Liver (tissue), 9 donors: ENCODE results near the gene RASSF7. TPM values are rescaled to one million over a fixed set of nuclear protein-coding genes. Genes with fewer than 3 reads are reported as not detected.

Source experiments
- DNase-seq: peaks from one replicate; pipeline ENCODE4 v3.0.0-alpha.2; 2017; ENCODE audit warnings: low spot score
- H3K27ac ChIP-seq, 2 donors: one replicate each; pipeline ENCODE4 v1.7.0; 2013; ENCODE audit warnings: inconsistent platforms in 2 of 2, low read length in 2 of 2, control low read depth in 1 of 2, low read depth in 1 of 2, mild to moderate bottlenecking in 1 of 2
- H3K27me3 ChIP-seq, 4 donors: one replicate each; pipeline versions ENCODE4 v1.6.1 to v1.7.0; 2013; ENCODE audit warnings: low read length in 3 of 4, inconsistent platforms in 1 of 4, mild to moderate bottlenecking in 1 of 4, moderate library complexity in 1 of 4; ENCODE audit not compliant: control insufficient read depth in 4 of 4, insufficient read depth in 4 of 4
- H3K36me3 ChIP-seq, 4 donors: one replicate each; pipeline versions ENCODE4 v1.6.1 to v1.7.0; 2013; ENCODE audit warnings: low read length in 3 of 4, mild to moderate bottlenecking in 3 of 4, low read depth in 1 of 4, moderate library complexity in 1 of 4; ENCODE audit not compliant: control insufficient read depth in 4 of 4, insufficient read depth in 3 of 4
- H3K4me1 ChIP-seq, 4 donors: one replicate each; pipeline versions ENCODE4 v1.6.1 to v1.7.0; 2013; ENCODE audit warnings: low read length in 3 of 4, mild to moderate bottlenecking in 3 of 4, moderate library complexity in 1 of 4; ENCODE audit not compliant: control insufficient read depth in 4 of 4, insufficient read depth in 4 of 4
- H3K4me3 ChIP-seq, 3 donors: one replicate each; pipeline versions ENCODE4 v1.6.1 to v1.7.0; 2013; ENCODE audit warnings: low read length in 3 of 3, control low read depth in 1 of 3, low read depth in 1 of 3, mild to moderate bottlenecking in 1 of 3
- H3K9ac ChIP-seq, 2 donors: one replicate each; pipeline ENCODE4 v1.7.0; 2013; ENCODE audit warnings: low read length in 2 of 2, mild to moderate bottlenecking in 2 of 2, moderate library complexity in 2 of 2, control low read depth in 1 of 2, low read depth in 1 of 2
- H3K9me3 ChIP-seq, 4 donors: one replicate each; pipeline versions ENCODE4 v1.6.1 to v1.7.0; 2013; ENCODE audit warnings: low read length in 3 of 4; ENCODE audit not compliant: control insufficient read depth in 4 of 4
- ATF3 ChIP-seq: IDR thresholded peaks from 2 replicates; pipeline ENCODE4 v1.6.1; 2016; ENCODE audit warnings: antibody characterized with exemption
- CTCF ChIP-seq: fragments of 150-350 bp; IDR thresholded peaks from 2 replicates; pipeline ENCODE4 v1.5.1; 2017; ENCODE audit warnings: improper control_type of control experiment, low read depth, low read length; ENCODE audit not compliant: missing input control
- EGR1 ChIP-seq, 2 donors: IDR thresholded peaks; 2 replicates each; pipeline ENCODE4 v1.6.1; 2016 to 2018; ENCODE audit warnings: antibody characterized with exemption in 2 of 2, low read depth in 2 of 2
- FOXA2 ChIP-seq: IDR thresholded peaks from 2 replicates; pipeline ENCODE4 v1.6.1; 2016; ENCODE audit warnings: antibody characterized with exemption
- HNF4A ChIP-seq, 2 donors: conservative IDR thresholded peaks; 2 replicates each; pipeline ENCODE4 v1.6.1; 2016; ENCODE audit warnings: antibody characterized with exemption in 2 of 2, mild to moderate bottlenecking in 2 of 2
- HNF4G ChIP-seq: IDR thresholded peaks from 2 replicates; pipeline ENCODE4 v1.6.1; 2016; ENCODE audit warnings: antibody characterized with exemption
- JUND ChIP-seq, 2 donors: IDR thresholded peaks; 2 replicates each; pipeline ENCODE4 v1.6.1; 2016; ENCODE audit warnings: antibody characterized with exemption in 2 of 2
- MAX ChIP-seq: IDR thresholded peaks from 2 replicates; pipeline ENCODE4 v1.6.1; 2016; ENCODE audit warnings: antibody characterized with exemption
- NR2F2 ChIP-seq: IDR thresholded peaks from 2 replicates; pipeline ENCODE4 v1.6.1; 2016; ENCODE audit warnings: antibody characterized with exemption
- RAD21 ChIP-seq, 2 donors: IDR thresholded peaks; 2 replicates each; pipeline ENCODE4 v1.6.1; 2016; ENCODE audit warnings: antibody characterized with exemption in 2 of 2, mild to moderate bottlenecking in 2 of 2
- RXRA ChIP-seq, 2 donors: IDR thresholded peaks; 2 replicates each; pipeline ENCODE4 v1.6.1; 2017 to 2018; ENCODE audit warnings: antibody characterized with exemption in 2 of 2, mild to moderate bottlenecking in 1 of 2
- SP1 ChIP-seq: IDR thresholded peaks from 2 replicates; pipeline ENCODE4 v1.6.1; 2018; ENCODE audit warnings: antibody characterized with exemption, mild to moderate bottlenecking
- TAF1 ChIP-seq: conservative IDR thresholded peaks from 2 replicates; pipeline ENCODE4 v1.6.1; 2016; ENCODE audit warnings: antibody characterized with exemption, mild to moderate bottlenecking
- WGBS: extraction: QIAGEN DNeasy Blood & Tissue Kit; methylation state at CpG from one replicate; pipeline ENCODE4 v1.1.7; 2013; 5-methylcytosine and 5-hydroxymethylcytosine counted together
- polyA plus RNA-seq, 2 donors: library from polyadenylated mRNA; stranded (reverse) in 1 of 2; unstranded in 1 of 2; fragments of 200-250 nt in 1 of 2; fragments of >200 nt in 1 of 2; fragmentation: Nextera tagmentation in 1 of 2; extraction: Ambion mirVana in 1 of 2; gene quantifications; one replicate each; pipeline versions ENCODE4 v1.2.1 to v1.2.3, GENCODE V29; 2013 to 2015
- total RNA-seq, 2 donors: library from RNA; depleted of rRNA; stranded (reverse); fragments of >200 nt; gene quantifications; one replicate each; pipeline ENCODE4 v1.2.3, GENCODE V29; 2014
- donor health status: healthy.
- donor health status: healthy.
- donor health status: healthy.
- donor health status: healthy.
- donor health status: healthy.

RASSF7 gene
- total and polyA plus RNA-seq, 4 donors = 11.5 to 50.4 (median 36.9) TPM

GRCh38 chr11:611001-611996 lies 50.5 kb downstream of the RASSF7 start:
- Histone ChIP-seq H3K27me3 (no peaks in the 10 kb centered on the region), H3K9ac (no peak overlapping the region), H3K27ac (peak overlapping the region; percentile 26 to 73), H3K36me3 (peaks cover 12 to 45% (median 26%) of the 10 kb centered on the region in 4 donors), H3K4me3 (no peak overlapping the region), H3K9me3 (no peaks in the 10 kb centered on the region), H3K4me1 (peaks cover 20 to 85% (median 60%) of the 10 kb centered on the region in 4 donors)
- WGBS = 51% methylated on average over 49 of the region's 49 CpGs
- TF ChIP-seq RAD21 (IDR thresholded peaks at IDR 0.05) = no peak
- peak; percentile 82 for TF ChIP-seq SP1
- peak; percentile 32 for TF ChIP-seq HNF4G
- no peak for TF ChIP-seq JUND (IDR thresholded peaks at IDR 0.05)
- TF ChIP-seq EGR1 (IDR thresholded peaks at IDR 0.05; ENCODE audit: low read depth in 2 of 2) = peak in 1 of 2 donors; percentile 44
- peak; percentile 83 to 88 for TF ChIP-seq HNF4A (conservative IDR thresholded peaks at IDR 0.05)
- TF ChIP-seq MAX = no peak
- TF ChIP-seq NR2F2 = peak; percentile 83
- TF ChIP-seq RXRA (IDR thresholded peaks at IDR 0.05) = peak; percentile 96 to 99
- DNase-seq = no peak

- peaks cover 7 to 35% (median 17%) of the 10 kb centered on the region in 4 donors for H3K36me3 ChIP-seq
- H3K27me3 ChIP-seq = no peaks in the 10 kb centered on the region
- peak overlapping the region; percentile 60 to 73 for H3K27ac ChIP-seq
- H3K9ac ChIP-seq = no peak overlapping the region
- no peaks in the 10 kb centered on the region for H3K9me3 ChIP-seq
- no peak overlapping the region for H3K4me3 ChIP-seq
- no peak for DNase-seq
- WGBS = 31% methylated on average over 27 of the region's 27 CpGs
- peaks cover 20 to 87% (median 60%) of the 10 kb centered on the region in 4 donors for H3K4me1 ChIP-seq
- TF ChIP-seq RAD21 (IDR thresholded peaks at IDR 0.05) (peak; percentile 73 to 74), HNF4G (peak; percentile 25), MAX (peak; percentile 27), SP1 (peak; percentile 71), HNF4A (conservative IDR thresholded peaks at IDR 0.05) (peak; percentile 38 to 48), TAF1 (no peak), RXRA (IDR thresholded peaks at IDR 0.05) (peak; percentile 62 to 90), JUND (IDR thresholded peaks at IDR 0.05) (no peak), FOXA2 (no peak), CTCF (peak; percentile 66), ATF3 (no peak)
These were observed 51.6 kb downstream of the RASSF7 start for GRCh38 chr11:612201-612960.
